GM19372 (cell line): ENCODE results near the gene ELK1.
"Not testable (repeated sequence)": the region's sequence is repeated elsewhere in the genome, so short reads cannot be mapped to it uniquely, and the experiment has no call there.

ENCODE experiments used
- ATAC-seq: cut with Tn5 transposase; IDR thresholded peaks from one replicate; pipeline ENCODE4 v1.9.1; 2021; ENCODE audit warnings: mild to moderate bottlenecking, low read depth, moderate library complexity; ENCODE audit not compliant: unreplicated experiment

The ELK1 gene

DNA sequence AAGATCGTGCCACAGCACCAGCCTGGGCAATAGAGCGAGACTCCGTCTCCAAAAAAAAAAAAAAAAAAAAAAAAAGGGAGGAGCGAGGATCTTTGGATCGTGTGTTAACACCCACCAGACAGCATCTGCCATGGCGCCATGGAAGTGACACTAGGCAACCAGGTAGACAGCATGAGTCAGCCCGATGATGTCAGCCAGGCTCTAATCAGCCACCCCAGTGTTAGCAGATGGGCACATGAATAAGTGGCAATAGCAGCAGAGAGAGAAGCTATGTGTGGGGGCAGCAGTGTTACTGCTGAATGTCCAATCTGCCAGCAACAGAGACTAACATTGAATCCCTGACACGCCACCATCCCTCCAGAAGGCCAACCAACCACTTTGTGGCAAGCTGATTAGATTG lies 37.3 kb downstream of the ELK1 start:
- no peak for ATAC-seq

DNA sequence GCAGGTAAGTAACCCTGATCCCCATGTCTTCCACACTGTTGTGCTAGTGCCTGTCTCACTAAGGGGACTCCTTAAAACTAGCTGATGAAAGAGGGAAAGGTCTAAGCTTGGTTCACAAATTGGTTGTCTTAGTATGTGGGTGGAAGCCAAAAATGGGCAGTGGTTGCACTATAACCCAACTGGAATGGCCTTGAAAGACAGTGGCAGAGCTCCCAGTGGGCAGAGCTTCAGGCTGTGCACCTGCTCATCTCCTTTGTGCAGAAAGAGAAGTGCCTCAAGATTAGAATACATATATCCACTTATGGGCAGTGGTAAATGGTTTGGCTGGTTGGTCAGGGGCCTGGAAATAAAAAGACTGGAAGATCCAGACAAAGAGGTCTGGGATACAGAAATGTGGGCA lies 37.9 kb downstream of the ELK1 start:
- no peak for ATAC-seq

- no peak for ATAC-seq
Observed at GRCh38 chrX:47611926-47612325, 38.4 kb downstream of the ELK1 start.

DNA sequence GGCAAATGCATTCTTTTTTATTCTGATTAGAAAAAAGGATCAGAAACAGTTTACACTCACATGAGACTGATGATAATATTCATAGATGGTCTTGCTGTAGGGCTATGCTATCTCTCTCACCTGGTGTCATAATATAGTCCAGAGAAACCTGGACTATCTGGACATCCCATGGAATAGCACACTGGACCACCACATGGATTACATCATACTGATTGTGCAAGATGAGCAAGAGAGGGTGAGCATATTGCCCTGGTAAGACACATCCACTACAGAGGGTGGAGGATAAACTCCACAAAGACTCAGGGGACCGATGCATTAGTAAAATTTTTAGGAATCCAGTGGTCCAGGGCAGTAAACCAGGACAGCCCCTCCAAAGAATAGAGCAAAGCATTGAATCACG lies 38.9 kb downstream of the ELK1 start:
- ATAC-seq: no peak

DNA sequence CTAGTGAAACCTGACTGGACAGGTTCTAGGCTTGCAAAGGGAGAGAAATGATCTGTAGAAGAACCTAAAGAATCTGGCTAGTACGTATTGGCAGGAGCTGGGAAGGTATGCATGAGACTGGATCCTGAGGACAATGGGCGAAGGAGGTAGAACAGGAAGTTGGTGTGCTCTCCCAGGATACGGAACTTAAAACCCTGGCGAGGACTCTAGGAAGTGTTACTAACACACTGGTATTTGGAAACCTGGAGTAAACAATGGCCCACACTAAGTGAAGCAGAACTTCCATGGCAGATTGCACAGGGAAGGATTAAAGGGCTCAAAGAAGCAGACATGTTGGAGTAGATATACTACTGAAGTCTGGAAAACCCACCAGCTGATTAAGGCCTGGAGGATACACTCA lies 39.9 kb downstream of the ELK1 start:
- no peak for ATAC-seq

GRCh38 chrX:47608130-47608810 lies 42.1 kb downstream of the ELK1 start:
- ATAC-seq: no peak

DNA sequence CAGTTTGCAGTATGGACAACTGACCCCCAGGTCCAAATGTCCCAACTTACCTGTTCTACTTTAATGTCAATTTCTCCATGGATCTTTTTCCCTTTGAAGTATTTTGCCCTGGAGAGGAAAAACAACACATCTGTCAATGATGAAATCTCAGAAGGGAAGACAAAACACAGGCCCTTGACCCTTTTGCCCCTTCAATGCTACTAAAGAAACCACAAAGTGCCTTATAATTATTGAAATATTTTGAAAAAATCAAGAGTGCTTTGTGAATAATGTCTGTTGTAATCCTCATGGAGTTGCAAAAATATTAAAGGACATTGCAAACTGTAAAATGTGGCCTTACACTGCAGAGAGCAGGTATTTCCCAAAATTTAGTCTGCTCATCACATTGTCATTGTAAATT lies 43.3 kb downstream of the ELK1 start:
- ATAC-seq: no peak

GRCh38 chrX:47605024-47605423 lies 45.3 kb downstream of the ELK1 start:
- no peak for ATAC-seq

DNA sequence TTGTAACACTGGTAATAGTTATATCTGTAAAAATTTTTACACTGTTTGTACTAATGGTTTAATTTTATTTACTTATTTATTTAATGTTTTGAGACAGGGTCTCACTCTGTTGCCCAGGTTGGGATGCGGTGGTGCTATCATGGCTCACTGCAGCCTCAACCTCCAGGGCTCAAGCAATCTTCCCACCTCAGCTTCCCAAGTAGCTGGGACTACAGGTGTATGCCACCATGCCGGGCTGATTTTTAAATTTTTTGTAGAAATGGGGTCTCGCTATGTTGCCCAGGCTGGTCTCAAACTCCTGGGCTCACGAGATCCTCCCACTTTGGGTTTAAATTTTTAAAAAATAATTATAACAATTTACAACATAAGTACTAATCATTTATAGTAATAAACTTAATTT lies 47.2 kb downstream of the ELK1 start:
- ATAC-seq: not testable (repeated sequence)

GRCh38 chrX:47597222-47597621 lies 53.1 kb downstream of the ELK1 start:
- ATAC-seq: no peak

DNA sequence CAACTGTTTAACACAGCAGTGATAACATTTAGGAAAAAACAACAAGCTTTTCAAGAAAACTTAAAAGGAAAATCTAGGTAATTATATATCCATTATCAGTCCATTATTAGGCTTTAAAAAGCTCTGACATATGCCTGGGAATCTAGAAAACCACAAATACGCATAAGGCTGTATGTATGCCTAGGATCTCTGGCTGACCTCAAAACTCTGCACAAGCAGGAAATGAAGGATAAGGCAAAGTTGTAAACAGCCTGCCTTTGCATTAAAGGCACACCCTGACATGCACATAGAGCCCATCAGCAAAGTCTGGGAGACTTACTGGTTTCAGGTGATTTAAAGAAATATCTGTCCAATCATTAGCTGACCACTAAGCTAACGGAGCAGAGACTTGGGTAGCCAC lies 54.1 kb downstream of the ELK1 start:
- no peak for ATAC-seq

- no peak for ATAC-seq
Observed at GRCh38 chrX:47595716-47596251, 54.6 kb downstream of the ELK1 start.

DNA sequence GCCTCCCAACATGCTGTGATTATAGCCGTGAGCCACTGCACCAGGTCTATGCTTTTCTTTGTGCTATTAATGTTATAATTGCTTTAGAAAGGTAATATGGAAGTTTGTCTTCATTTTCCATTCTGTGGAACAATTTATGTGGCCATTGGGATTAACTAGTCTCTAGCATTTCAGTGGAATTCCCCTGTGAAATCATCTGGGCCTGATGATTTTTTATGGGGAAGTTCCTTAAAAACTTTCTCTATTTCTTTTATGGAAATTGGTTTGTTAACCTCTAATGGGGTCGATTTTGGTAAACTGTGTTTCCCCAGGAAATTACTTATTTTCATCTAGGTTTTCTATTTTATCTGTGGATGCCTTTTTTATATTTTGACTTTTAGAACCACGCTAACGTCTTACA lies 56.8 kb downstream of the ELK1 start:
- ATAC-seq: no peak

- ATAC-seq: no peak
Observed at GRCh38 chrX:47590984-47591383, 59.4 kb downstream of the ELK1 start.

GRCh38 chrX:47587906-47588735 lies 62.2 kb downstream of the ELK1 start:
- no peak for ATAC-seq

GRCh38 chrX:47587091-47587891 lies 63.1 kb downstream of the ELK1 start:
- no peak for ATAC-seq

GRCh38 chrX:47586043-47586787 lies 64.1 kb downstream of the ELK1 start:
- ATAC-seq: no peak
